HG02642 (cell line): ENCODE measurements around the gene PAN3.
A peak's percentile ranks its signal among the peaks of the same experiment; 100 is the strongest.
"Not testable (repeated sequence)": the region's sequence is repeated elsewhere in the genome, so short reads cannot be mapped to it uniquely, and the experiment has no call there.

Source experiments
- ATAC-seq: cut with Tn5 transposase; IDR thresholded peaks from one replicate; pipeline ENCODE4 v1.9.1; 2021; ENCODE audit warnings: mild to moderate bottlenecking; ENCODE audit not compliant: unreplicated experiment, poor library complexity

The PAN3 gene

DNA sequence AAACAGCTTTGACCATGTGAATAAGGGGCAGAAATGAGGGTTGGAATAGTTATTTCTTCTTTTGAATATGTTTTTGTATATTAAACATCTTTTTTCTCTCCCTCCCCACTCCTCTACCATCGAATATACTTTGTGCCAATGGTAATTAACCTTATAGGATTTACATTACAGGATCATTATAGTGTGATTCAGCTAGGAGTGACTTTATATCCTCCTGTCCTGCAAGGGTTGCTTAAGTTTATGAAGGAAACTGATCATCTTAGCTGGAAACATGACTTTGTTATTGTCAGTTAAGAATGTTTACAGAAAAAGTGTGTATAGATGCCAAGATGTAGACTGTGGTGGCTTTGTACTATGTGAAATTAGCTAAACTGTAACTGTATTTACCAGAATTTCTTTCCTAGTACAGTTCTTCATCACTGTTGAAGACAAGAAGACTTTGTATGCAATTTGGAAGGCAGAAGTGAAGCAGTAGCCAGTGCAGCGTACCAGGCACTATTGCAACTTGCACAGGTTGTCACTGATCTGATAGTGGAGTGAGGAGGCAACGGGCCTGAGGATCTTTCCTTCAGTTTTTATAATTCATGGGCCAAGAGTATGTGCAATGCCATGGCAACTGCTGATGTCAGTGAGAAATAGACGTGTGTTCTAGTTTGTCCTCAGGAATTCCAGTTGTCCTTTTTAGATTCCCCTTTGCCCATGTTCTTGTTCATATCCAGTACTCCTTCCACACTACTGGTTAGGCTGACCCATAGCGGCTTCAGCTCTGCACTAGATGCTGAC is 8.2 kb upstream of the PAN3 start:
- no peak for ATAC-seq

DNA sequence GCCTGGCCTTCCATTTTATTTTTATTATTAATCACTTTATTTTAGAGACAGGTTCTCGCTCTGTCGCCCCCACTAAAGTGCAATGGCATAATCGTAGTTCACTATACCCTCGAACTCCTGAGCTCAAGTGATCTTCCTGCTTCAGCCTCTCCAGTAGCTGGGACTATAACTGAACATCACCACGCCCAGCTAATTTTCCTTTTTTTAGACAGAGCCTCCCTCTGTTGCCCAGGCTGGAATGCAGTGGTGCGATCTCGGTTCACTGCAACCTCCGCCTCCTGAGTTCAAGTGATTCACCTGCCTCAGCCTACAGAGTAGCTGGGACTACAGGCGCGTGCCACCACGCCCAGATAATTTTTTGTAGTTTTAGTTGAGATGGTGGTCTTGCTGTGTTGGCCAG is 6.7 kb upstream of the PAN3 start:
- no peak for ATAC-seq

DNA sequence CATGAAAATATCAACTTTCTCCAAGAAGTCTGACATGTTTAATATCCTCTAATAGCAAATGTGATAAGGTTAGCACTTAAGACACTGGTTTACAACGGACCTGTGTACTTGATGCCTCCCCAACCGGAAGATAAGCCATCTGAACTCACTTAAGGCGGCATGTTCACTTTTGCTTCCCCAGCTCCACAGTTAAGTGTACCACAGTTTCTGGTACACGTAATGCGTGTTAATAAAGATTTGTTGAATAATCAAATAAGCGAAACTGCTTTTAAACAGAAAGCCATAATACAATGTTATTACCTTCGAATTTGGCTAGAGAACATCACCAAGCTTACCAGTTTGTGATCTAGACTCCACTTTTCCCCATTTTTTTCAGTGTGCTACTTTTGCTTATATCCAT is 1.4 kb upstream of the PAN3 start:
- no peak for ATAC-seq

DNA sequence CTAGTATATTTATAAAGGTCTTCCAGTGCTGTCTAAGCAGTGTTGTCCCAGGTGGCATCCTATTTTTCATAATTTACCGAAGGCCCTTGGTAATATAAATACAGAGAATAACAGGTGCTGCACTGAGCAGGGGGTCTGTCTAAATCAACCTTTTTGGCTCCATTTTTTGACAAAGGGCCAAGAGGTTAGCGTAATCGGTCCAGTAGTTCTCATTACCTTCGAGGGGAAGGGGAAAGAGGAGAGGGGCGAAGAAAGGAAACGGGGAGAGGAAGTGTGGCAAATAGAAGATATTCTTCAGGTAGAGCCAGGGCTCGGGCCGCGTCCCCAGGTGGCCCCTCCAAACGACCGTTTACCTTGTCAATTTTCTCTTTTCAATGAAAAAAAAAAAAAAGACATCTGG is 749 bp upstream of the PAN3 start:
- peak; percentile 7 for ATAC-seq

DNA sequence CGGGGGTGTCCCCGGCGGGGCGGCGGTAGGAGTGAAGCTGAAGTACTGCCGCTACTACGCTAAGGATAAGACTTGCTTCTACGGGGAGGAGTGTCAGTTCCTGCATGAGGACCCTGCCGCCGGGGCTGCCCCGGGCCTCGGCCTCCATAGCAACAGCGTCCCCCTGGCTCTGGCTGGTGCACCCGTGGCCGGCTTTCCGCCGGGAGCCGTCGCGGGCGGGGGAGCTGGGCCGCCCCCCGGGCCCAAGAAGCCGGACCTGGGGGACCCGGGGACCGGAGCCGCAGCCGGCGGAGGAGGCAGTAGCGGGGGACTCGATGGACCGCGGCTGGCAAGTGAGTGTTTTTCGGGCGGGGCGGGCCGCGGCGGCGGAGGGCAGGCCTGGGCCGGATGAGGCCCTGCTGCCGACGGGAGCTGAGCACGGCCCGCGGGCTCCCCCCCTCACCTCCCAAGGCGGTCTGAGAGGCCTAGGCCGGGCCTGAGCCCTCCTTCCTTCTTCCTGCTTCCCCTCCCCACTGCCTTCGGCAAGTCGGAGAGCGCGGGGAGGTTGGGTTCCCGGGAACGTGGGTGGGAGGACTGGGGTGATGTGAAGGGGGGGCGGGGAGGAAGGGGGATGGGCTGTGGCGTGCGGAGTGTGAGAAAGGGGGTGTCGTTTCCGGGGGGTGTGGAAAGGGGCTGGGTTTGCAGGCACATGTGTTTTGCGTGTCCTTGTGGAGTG is 568 bp downstream of the PAN3 start:
- peak; percentile 54 for ATAC-seq

DNA sequence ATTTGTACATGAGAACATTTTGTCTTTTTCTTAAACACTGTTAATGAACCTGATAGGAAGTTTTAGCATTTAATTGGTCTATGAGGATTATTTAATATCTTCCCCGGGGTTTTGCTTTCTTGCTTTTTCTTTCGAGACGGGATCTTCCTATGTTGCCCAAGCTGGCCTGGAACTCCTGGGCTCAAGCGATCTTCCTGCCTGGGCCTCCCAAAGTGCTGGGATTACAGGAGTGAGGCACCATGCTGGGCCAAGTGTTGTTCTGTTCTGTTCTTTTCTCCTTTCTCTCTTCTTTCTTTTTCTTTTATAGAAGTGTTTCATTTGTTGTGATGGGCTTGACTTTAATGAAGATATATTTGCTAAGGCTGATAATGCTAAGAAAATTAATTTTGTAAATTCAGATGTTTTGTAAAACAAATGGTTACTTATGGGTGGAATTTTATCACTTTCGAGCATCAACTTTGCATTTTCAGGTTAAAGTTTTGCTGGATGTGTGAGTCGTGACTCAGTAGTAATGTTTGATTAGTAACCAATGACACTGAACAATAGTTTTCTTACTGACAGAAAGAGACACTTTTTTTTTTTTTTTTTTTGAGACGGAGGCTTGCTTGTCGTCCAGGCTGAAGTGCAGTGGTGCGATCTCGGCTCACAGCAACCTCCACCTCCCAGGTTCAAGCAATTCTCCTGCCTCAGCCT is 2.2 kb downstream of the PAN3 start:
- ATAC-seq = no peak

DNA sequence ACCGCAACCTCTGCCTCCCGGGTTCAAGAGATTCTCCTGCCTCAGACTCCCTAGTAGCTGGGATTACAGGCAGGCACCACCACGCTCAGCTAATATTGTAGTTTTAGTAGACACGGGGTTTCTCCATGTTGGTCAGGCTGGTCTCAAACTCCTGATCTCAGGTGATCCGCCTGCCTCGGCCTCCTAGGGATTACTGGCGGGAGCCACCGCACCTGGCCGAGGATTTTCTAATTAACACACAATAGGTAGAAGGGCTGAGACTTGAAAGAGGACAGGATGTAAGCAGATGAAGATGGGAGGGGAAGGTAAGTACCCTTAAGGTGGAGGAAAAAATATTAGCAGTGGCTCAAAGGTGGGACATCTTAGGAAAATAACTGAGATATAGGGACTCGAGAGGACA is 3.2 kb downstream of the PAN3 start:
- not testable (repeated sequence) for ATAC-seq

DNA sequence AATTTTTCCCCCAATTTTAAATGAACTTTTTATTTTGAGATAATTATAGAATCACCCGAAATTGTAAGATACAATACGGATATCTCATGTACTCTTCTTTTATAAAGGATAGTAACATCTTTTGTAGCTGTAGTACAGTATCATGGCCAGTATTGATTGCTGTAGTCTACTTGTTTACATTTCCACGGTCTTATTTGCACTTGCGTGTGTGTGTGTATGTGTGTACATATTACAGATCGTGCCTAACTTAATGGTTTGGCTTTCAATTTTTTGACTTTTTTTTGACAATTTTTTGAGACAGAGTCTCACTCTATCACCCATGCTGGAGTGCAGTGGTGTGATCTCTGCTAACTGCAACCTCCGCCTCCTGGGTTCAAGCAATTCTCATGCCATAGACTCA is 6.7 kb downstream of the PAN3 start:
- ATAC-seq = no peak

DNA sequence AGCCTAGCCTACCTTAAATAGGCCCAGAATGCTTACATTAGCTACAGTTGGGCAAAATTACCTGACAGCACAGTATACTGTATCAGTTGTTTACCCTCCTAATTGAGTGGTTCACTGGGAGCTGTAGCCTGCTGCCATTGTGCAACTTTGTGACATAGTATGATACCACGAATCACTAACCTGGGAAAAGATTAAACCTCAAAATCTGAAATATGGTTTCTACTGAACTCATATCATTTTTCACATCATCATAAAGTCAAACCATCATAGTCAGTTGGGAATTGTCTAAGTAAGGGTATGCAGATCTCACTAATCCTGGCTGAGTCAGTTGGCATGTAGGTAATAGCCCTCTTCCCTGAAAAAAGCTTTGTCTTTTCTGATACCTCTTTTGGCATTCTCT is 9.2 kb downstream of the PAN3 start:
- ATAC-seq = no peak

DNA sequence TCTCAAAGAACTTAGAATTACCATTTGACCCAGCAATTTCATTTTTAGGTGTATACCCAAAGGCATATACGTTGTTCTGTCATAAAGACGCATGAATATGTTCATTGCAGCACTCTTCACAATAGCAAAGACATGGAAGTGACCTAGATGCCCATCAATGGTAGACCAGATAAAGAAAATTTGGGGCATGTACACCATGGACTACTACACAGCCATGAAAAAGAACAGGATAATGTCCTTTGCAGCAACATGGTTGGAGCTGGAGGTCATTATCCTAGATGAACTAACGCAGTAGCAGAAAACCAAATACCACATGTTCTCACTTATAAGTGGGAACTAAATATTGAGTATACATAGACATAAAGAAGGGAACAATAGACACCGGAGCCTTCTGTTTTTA is 20.7 kb downstream of the PAN3 start:
- ATAC-seq = no peak

DNA sequence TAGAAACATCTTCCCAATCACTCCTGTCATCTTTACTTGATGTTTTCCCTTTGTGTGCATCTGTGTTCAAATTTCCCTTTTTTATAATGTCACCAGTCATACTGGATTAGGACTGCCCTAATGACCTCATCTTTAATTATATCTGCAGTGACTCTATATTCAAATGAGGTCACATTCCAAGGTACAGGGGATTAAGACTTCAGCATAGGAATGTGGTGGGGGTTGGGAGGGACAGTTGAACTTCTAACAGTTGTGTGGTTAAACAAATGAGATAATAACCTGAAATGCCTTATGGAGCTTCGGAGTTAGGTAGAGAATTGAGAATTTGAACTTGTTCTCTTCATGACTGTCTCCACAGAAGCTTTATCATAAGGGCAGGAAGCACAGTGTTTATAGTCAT is 23.0 kb downstream of the PAN3 start:
- no peak for ATAC-seq

DNA sequence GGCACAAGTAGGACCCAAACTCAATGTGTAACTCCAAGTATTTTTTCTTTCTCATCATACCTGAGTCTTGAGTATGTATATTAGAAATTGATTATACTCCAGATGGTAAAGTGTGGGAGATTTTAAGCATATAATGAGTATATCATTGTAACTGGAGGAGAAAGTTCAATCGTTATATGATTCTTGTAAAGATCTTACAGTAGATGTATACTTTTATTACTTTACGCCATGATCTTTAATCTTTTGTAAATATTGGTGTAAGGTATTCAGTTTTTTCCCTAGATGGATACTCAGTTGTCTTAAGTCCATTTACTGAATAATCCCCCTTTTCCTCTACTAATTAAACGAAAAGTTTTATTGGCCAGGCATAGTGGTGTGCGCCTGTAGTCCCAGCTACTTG is 25.2 kb downstream of the PAN3 start:
- no peak for ATAC-seq

DNA sequence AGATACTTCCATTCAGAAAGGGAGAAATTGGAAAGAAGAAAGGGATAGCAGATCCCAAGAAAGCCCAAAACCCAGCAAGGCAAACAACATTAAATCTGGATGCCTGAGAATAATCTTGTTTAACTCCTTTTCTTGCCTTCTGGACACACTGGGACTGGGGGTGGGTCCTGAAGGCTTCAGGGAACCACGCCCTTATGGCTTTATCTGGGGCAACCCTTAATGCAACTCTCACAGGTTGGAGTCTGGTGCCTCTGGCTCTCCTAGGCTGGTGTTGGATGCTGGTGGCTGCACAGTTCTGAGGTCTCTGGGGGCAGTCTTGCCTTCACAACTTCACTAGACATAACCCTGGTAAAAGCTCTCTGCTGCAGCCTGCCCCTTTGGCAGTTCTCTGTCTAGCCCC is 27.9 kb downstream of the PAN3 start:
- no peak for ATAC-seq

DNA sequence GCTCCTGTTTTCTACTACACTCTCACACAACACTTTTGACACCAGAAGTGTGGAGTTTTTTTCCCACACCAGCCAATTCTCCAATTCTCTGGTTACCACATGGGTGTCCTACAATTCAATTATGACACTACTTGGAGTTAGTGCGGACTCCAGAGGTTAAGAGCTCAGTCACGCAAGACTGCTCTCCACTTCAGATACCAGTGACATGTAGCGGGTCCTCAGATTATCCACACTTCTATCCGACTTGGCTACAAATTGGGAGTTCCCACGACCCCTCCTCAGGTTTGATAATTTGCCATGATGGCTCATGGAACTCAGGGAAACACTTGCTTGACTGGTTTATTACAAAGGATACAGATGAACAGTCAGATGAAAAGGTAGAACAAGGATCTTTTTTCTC is 32.9 kb downstream of the PAN3 start:
- no peak for ATAC-seq

DNA sequence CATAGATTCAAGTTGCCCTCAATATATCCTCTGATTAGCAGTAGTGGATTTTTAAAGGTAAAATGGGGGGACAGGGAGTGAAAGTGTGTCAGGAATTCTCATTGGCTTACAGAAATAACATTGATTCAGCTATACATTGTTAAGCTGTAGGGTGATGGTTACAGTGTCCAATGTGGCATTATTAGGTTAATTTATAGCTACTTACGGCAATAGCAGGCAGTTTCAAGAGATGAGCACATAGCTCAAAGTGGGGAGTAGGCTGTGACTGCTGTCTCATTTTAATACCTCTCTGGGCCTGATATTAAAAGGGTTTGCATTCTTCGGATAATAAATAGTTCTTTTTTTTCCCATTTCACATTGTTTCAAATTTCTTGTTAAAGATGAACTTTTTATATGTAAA is 34.6 kb downstream of the PAN3 start:
- no peak for ATAC-seq

DNA sequence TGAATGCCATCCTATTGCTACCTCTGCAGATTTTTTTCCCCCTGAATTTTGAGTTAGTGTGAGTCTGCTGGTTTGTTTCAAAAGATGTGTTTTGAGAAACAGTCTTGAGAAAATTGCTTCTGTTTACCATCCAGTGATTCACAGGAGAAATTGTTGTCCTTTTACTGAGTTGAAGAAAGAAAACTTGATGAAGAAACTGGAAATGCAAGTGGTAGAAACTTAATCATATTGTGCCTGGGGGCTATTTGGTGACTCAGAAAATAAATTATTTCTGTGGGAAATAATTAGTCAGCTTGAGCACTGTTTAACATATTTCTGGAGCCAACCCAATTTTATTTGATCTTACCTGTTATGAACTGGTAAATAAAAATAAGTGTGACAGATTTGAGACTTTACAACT is 35.4 kb downstream of the PAN3 start:
- no peak for ATAC-seq

DNA sequence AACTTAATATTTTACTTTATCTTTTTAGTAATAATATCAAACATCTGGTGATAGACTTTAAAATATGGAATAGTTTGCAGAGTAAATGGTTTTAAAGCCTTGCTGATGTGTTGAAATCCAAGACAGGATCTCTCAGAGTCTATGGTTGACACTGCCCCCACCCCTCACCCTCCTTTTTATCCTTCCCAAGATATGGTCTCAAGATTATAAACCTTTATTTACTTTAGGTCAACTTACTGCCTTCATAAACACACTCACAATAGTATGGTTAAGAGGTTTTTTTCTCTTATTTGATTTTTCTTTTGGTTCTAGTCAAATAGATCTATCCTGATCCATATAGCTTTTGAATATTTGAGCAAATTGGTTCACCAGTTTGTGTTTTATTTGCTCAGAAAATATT is 39.0 kb downstream of the PAN3 start:
- no peak for ATAC-seq

DNA sequence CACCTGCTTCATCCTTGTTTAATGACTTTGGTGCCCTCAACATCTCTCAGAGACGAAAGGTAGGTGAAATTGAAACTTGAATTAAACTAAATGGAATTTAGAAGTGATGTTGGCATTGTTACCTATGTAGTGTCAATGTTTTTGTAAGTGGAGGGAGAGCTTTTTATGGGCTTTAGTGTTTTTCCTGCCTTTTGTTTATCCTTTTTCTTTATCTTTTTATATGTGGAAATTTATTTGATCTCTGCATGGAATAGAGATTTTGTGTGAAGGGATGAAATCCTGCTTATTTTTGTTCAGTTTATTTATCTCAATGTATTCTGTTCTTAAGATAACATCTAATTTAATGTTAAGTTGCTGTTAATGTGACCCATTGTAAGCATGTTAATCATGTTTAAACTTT is 39.5 kb downstream of the PAN3 start:
- no peak for ATAC-seq

DNA sequence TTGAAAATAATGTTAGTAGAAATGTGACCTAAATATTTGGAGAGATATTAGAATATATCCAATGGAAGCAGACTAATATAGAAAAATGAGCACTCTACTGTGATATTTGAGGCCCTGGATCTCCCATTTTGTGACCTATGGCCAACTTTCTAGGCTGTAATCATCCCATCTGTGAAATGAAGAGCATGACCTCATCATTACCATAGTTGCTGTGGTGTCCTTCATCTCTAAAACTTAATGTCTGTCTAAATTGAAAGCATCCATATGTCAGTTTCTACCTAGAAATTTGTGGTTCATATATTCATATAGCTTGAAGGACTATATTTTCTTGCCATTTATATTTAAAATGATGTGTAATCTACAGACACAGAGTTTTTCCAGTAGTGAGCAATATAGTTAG is 41.6 kb downstream of the PAN3 start:
- no peak for ATAC-seq

DNA sequence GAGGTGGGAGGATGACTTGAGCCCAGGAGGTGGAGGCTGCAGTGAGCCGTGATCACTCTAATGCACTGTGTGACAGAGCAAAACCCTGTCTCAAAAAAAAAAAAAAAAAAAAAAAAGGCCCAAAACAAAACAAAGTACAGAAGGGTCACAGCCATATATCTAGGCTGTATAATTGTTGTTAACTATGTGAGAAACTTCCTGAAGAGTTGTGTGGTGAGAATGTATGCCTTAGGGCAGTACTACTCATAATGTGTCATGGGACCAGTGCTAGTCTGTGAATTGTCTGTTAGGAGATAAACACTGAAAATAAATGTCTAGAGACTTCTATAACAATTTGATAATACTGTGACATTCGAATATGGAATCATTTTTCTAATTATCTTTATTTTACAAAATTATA is 43.1 kb downstream of the PAN3 start:
- no peak for ATAC-seq

DNA sequence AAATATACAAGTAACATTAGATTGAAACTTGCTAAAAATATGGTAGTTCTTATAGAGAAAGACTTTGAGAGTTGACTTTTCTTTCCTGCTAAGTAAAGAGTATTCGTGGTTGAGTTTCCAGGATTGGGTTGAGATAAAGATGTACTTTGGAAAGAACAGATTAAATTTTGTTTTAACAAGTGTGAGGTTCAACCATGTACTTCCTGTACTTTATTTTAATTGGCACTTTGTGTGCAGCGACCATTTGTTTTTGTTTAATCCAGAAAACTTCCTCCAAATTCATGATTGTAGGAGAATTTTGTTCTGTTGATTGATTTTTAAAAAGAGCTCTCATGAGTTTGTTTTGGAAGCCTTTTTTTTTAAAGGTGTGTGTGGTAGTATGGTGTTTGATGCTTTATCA is 46.9 kb downstream of the PAN3 start:
- no peak for ATAC-seq

DNA sequence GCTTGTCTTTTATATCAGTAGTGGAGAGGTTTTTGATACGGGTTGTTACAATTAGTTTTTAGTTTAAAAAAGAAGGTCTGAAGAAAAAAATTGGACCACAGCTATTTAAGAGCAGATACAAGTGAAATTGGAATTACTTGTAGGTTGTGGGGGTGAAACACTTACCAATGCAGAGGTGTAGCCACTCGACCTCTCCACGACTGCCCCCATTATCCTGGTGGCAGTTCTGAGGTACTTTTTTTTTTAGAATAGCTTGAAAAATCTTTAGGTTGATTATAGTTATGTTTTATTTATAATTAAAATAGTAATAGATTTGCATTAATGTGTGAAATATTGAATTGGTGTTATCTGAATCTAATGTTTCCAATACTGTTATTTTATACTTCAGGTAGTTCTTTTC is 60.7 kb downstream of the PAN3 start:
- ATAC-seq = no peak
